NCI-H1930 (cell line): ENCODE results near the gene RALB.
"Not testable (repeated sequence)": the region's sequence is repeated elsewhere in the genome, so short reads cannot be mapped to it uniquely, and the experiment has no call there.

Experiments
- DNase-seq, 2 experiments: peaks; one replicate each; lab custom pipeline; 2025; lab: John Stamatoyannopoulos, UW

RALB gene

DNA sequence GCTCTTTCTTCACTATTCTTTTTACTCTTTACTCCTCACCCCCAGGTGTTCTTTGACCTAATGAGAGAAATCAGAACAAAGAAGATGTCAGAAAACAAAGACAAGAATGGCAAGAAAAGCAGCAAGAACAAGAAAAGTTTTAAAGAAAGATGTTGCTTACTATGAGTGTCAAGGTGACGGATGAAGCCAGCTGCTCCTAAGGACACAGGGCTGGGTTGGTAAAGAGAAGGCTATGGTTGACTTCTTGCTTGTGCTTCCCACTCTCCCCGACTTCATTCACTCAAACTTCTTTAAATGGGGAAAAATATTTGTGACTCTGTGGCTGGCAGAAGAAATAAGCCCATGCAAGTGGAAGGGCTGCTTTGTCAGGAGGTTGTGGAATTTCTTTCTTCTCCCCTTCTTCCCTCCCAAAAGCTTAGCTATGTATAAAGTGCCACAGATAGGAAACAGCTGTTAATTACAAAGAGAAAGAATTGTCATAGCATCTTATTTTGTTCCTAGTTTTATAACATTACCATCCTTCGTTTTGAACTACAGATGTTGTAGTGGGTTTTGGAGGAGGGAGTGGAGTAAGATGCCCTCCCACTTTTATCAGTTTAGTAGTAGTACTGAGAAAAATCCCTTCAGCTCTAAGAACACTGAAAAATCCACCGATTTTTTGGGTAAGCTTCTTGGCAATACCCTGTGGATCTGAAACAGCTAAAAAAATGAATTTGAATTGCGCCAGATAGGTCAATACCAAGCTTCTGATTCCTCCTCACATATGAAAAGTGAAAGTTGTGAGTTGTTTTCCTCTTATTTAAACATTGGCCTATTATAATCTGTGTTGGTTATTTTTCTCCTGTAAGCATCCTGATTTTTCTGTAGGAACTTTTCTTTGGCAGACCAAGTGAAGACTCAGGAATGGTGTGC, 40.7 kb downstream of the RALB start:
- no peak for DNase-seq

DNA sequence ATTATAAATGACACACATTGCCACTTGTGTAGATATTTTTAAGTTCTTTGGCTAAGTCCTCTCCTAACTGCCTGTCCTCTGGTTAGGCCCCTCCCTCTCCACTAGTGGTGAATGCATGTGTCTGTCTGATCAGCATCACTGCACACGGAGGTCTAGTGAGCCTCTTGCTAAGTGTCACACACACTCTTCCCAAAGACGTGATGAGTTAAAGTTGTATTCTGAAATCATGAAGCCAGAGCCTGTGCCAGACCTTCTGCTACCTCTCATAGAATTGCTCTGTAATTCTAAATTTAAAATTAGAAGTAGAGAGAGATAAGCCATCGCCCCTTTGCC, 41.3 kb downstream of the RALB start:
- no peak for DNase-seq

- no peak for DNase-seq
Observed at GRCh38 chr2:120298173-120298835, 45.7 kb downstream of the RALB start.

DNA sequence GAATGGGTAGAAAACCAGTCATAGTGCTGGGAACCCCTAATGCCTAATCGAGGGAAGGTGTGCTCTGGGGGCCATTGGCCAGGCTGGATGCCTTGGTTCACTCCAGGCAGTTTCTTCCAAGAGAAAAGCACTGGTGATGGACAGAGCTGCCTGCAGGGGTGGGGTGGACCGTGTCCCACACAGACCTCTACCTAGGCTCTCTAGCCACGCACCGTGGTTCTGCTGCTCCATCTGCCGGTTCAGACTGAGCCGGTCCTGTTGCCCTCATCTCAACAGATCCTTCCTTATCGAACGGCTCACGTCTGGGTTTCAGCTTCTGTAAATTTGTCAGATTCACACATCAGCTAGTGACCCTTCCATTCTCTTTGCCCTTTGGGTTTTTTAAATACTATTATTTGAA, 46.4 kb downstream of the RALB start:
- DNase-seq, result no peak

DNA sequence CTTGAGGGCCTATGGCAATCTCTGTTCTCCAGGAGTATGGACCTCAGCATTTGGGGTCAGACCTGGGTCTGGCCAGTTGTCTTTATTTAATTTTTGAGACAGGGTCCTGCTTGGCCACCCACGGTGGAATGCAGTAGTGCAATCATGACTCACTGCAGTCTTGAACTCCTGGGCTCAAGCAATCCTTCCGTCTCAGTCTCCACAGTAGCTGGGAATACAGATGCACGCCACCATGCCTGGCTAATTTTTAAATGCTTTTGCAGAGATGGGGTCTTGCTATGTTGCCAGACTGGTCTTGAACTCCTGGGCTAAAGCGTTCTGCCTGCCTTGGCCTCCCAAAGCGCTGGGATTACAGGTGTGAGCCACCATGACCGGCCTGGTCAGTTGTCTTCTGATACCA, 46.9 kb downstream of the RALB start:
- no peak for DNase-seq

DNA sequence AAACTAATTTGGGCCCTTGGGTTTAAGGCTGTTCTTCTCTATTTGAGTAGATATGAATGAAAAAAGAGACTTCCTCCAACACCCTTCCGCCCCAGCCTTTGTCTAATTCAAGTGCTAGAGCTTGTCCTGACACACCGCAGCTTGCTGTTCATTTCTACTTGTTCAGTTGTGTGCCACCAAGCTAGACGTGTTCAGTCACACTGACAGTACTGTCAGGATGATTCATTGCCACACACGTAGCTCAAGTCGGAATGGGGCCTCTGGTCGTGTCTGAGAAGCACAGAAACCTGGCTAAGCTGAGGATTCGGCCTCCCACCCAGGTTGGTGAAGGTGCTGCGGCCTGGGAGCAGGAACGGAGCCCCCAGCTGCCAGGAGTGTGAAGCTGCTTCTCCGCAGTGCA, 47.7 kb downstream of the RALB start:
- no peak for DNase-seq

DNA sequence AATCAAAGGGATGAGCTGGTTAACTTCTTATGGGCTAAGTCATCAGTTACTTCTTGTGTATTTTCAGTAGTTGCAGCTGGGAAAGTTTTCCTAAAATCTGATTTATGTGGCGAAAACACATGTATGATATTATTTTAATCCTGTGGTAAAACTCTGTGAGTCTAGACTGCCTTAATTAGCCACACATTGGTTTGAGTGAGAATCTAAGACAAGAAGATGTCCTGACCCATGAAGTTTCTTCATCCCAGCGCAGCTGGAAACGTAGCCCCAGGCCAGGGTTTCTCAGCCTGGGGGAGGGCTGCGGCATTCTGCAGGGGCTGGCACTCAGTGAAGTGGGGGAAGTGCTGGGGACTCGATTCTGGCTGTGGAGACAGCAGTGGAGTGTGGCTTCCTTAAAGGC, 48.6 kb downstream of the RALB start:
- DNase-seq, result no peak

- no peak for DNase-seq
Observed at GRCh38 chr2:120302301-120302700, 49.6 kb downstream of the RALB start.

GRCh38 chr2:120303177-120303576, 50.5 kb downstream of the RALB start:
- DNase-seq, result no peak

DNA sequence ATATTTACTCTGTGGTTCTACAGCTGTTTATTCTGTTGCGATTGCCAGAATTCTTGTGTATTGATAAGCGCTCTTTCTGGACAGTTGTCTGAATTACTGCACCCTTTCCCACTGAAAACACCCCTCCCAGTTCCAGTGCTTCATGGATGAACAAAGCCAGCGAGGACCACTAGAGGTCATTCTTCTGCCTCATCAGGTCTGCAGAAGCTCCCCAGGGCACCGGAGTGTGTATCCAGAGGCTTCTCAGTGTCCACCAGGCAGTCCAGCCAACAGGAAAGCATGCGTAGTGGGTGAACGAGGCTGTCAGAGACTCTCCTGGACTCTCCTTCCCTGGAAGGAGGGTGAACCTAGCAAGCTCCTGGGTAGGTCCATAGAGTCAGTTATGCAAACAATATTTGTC, 52.6 kb downstream of the RALB start:
- no peak for DNase-seq

DNA sequence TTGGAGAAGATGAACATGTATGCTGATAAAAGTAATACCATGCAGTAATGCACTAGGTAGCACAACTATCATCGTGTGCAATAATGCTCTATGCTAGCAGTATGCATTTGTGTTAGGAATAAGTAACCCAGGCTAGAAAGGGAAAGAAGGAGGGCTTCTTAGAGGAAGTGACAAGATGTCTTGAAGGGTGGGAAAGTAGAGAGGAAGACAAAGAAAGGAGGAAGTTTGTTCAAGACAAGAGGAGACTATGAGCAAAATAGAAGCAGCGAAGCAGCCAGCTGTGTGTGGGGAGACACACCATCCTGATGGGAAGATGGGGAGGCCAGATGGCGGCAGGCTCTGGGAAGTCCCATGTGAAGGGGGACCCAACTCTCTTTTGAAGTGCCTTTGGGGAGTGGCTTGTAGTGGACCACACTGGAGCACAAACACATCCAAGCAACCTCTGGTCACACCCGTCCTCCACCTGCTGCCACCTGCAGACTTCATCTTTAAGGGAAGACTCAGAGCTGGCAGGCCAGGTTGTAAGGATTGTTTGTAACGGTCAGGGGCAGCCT, 53.4 kb downstream of the RALB start:
- DNase-seq, result no peak

DNA sequence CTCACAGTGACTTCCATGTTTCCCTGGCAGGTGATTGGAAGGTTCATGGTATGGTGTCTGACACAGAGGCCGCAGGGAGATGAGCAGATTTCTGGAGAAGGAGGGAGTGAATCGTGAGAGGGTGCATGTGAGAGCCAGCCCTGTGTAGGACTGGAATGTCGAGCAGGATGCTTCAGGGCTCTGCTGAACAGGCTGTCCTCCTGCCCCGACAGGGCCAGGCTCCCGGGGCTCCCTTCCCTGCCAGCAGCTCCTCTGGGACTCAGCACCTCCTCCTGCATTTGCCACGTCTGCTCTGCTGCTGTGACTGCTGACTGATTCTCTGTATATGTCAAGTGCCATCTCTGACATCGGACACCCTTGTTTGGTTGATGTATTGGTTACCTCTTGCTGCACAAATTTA, 54.8 kb downstream of the RALB start:
- DNase-seq, result no peak

- DNase-seq, result no peak
Observed at GRCh38 chr2:120308038-120308910, 55.6 kb downstream of the RALB start.

GRCh38 chr2:120310136-120310535, 57.5 kb downstream of the RALB start:
- no peak for DNase-seq

DNA sequence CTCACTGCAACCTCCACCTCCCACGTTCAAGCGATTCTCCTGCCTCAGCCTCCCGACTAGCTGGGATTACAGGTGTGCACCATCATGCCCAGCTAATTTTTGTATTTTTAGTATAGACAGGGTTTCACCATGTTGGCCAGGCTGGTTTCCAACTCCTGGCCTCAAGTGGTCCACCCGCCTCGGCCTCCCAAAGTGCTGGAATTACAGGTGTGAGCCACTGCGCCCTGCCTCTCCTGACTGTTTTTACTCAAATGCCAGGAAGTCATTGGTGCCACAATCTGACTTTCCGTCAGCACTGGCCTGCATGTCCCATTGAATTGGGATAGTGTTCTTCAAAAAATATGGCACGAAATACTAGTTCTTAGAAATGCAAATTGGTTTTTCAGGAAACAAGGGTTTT, 58.2 kb downstream of the RALB start:
- not testable (repeated sequence) for DNase-seq

DNA sequence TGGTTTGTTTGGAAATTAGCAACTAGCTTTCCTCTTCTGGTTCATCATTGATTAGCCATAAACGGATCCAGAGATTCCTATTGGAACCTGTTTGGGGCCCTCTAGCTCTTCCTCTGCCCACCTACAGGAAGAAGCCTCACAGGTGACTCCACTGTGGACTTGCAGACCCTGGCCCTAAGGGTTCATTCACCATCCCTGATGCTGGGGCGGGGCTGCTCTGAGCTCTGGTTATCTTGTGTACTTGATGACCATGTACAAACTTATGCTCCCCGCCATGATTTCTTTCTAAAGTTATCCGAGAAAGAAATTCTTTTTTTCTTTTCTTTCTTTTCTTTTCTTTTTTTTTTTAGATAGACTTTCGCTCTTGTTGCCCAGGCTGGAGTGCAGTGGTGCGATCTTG, 59.4 kb downstream of the RALB start:
- DNase-seq, result no peak

DNA sequence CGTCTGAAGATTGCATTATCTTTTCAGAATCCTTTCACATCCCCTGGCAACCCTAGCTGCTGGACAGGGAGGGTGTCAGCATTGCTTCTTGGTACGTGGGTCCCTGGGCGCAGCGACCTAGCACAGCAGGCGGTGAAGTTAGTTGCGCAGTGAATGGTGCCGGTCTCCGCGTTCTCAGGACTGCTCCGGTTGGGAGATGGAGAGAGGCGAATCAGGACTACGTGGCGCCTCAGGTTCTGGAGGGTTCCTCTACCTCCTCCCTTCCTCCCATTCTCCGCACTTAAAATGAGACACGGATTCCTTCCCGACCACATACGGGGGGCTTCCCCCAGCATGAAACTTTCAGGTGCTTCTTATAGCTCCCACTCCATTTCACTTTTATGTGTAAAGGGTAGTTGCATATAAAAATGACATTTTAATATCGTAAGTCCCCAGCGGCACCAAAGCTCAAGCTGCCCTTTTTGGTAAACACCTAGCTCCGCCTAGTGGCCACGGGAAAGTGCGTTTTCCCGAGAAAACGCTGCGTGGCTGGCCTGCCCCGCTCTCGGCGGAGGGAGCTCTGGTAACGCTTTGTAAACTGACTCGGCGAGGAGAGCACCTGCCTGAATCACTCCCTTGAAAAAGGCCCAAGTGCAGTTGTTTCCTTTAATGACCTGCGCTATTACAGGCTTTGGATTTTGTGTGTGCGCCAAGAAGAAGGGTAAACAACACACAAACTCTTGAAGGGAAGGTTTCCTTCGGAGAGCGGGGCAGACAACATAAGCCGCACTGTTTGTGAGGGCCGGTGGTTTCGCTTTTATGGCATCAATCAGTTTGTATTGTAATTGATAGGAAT, 60.4 kb downstream of the RALB start:
- peak; percentile 13 to 70 for DNase-seq

DNA sequence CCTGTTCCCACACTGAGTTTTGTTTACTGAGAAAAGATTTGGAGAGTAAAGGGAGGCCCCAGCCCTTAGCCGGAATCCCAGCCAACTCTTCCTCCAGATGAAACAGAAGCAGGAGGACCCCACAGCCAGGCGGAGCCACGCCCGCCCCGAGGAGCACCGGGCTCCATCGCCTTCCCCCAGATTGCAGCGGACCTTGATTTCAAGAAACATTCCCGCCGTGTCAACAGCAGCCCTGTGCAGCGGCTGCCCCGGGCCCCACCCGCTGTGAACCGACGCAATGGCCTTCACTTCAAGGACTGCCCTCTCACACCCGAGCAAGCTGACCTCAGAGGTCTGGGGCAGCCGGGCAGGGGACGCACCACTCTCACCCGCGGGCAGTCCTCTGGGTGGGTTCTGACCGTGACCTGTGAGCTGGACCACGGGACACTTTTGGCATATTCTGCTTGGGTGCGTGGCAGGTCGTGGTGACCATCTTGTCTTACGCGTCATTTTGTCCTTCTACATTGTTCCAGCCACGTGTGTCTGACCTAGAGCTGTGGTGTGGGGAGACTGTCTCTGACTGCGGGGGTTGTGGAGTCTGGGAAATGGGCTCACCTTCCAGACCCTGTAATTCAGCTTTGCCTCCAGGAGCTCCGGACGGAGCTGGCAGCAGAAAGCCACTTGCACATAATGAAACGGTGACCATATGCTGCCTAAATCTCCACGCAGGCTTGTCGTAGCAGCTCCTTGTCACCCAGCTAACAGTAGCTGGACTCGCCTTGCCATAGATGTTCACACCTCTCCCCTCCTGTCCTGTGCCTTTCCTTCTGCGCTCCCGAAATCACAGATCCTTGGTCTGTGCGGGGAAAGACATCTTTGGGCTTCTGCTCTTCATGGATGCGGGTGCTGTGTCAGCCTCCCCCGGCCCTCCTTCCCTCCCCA, 61.3 kb downstream of the RALB start:
- no peak for DNase-seq

DNA sequence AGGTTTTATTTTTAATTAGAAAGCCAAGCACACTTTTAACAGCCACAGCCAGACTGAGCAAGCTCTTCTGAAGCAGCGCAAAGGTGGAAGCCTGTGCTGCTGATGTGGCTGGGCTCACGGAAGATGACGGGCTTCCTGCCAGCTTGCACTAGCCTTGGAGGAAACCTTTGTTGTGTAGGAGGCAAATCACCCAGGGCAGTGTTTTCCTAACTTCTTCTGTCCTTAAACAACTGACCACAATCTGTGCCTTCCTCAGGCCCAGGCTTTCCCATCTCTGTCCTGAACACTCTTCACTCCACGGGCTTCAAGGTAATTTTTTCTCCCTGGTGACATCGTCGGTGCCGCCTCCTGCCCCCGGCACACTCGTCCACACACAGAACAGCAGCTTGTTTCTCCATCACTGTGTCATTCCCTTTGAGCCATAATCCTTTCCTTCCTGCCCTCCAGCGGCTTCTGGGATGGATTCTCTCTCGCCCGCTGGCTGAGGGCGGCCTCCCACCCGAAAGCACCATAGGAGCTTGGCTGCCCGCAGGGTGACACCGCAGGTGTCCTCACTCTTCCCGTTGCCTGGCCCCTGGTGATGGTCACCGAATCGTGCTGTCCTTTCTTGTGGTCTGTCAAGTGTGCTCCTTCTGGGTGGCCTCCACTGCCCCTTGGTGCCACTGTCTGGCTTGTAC, 62.2 kb downstream of the RALB start:
- no peak for DNase-seq
